ENCODE measurements around the gene LAMA5. TPM values are rescaled to one million over a fixed set of nuclear protein-coding genes. Genes with fewer than 3 reads are reported as not detected.

LAMA5 gene
- total RNA-seq, 4 donors from 2014 or later = 164 to 427 (median 196) TPM

GRCh38 chr20:62369815-62370114, 2.7 kb upstream of the LAMA5 start:
- WGBS, 2 donors = 30 to 33% methylated on average over 1 to 3 of the region's 4 CpGs
- no peak overlapping the region for H3K4me3 ChIP-seq (ENCODE audit: low read depth, poor library complexity, severe bottlenecking)
- intact Hi-C loops (cut with DNase I; ENCODE audit: low total_unique reads) = loop anchor here (10.0 kb wide), 1 partner anchor 55 kb away; no protein-coding TSS in a partner anchor
- TF ChIP-seq POLR2A (IDR thresholded peaks at IDR 0.05) (no peak), CTCF (IDR thresholded peaks at IDR 0.05) (no peak)
- DNase-seq (ENCODE audit: low spot score in 2 of 2) = no peak

- no peak overlapping the region for H3K4me3 ChIP-seq (ENCODE audit: low read depth, poor library complexity, severe bottlenecking)
- WGBS, 2 donors = 18 to 24% methylated on average over 21 to 23 of the region's 28 CpGs
- TF ChIP-seq CTCF (IDR thresholded peaks at IDR 0.05) (no peak), POLR2A (IDR thresholded peaks at IDR 0.05) (no peak)
- intact Hi-C loops (cut with DNase I; ENCODE audit: low total_unique reads) = loop anchor here (10.0 kb wide), 1 partner anchor 54 kb away; no protein-coding TSS in a partner anchor
- DNase-seq (ENCODE audit: low spot score in 2 of 2) = no peak
These were observed 2.1 kb upstream of the LAMA5 start for GRCh38 chr20:62368976-62369814.

GRCh38 chr20:62368392-62368975, 1.4 kb upstream of the LAMA5 start:
- DNase-seq (ENCODE audit: low spot score in 2 of 2) = no peak
- no peak overlapping the region for H3K4me3 ChIP-seq (ENCODE audit: low read depth, poor library complexity, severe bottlenecking)
- 7 to 13% methylated on average over 14 of the region's 15 CpGs for WGBS, 2 donors
- intact Hi-C loops (cut with DNase I; ENCODE audit: low total_unique reads) = loop anchor here (10.0 kb wide), 1 partner anchor 54 kb away; no protein-coding TSS in a partner anchor
- TF ChIP-seq POLR2A (IDR thresholded peaks at IDR 0.05) = no peak
- TF ChIP-seq CTCF (IDR thresholded peaks at IDR 0.05) = no peak

- TF ChIP-seq CTCF (IDR thresholded peaks at IDR 0.05) (no peak), POLR2A (IDR thresholded peaks at IDR 0.05) (no peak)
- intact Hi-C loops (cut with DNase I; ENCODE audit: low total_unique reads) = loop anchor here (10.0 kb wide), 1 partner anchor 53 kb away; no protein-coding TSS in a partner anchor
- WGBS, 2 donors = 4 to 13% methylated on average over 12 to 28 of the region's 37 CpGs
- DNase-seq (ENCODE audit: low spot score in 2 of 2) = no peak
- H3K4me3 ChIP-seq (ENCODE audit: low read depth, poor library complexity, severe bottlenecking) = no peak overlapping the region
These were observed 700 bp upstream of the LAMA5 start for GRCh38 chr20:62367633-62368391.

GRCh38 chr20:62366370-62367135, 559 bp downstream of the LAMA5 start:
- DNase-seq (ENCODE audit: low spot score in 2 of 2) = peak in 1 of 2 donors; percentile 87
- WGBS, 2 donors = 0% methylated on average over 2 to 55 of the region's 72 CpGs

More at GRCh38 chr20:62366370-62367135, 559 bp downstream of the LAMA5 start:
- TF ChIP-seq POLR2A (IDR thresholded peaks at IDR 0.05) = no peak
- no peak for TF ChIP-seq CTCF (IDR thresholded peaks at IDR 0.05)
- intact Hi-C loops (cut with DNase I; ENCODE audit: low total_unique reads) = loop anchor here (10.0 kb wide), 1 partner anchor 52 kb away; no protein-coding TSS in a partner anchor
- H3K4me3 ChIP-seq (ENCODE audit: low read depth, poor library complexity, severe bottlenecking) = peak overlapping the region; percentile 63

All from lower leg skin (tissue), 4 donors.